Daoy (cell line): ENCODE results near the gene GSDME. TPM values are rescaled to one million over a fixed set of nuclear protein-coding genes. Genes with fewer than 3 reads are reported as not detected.

Experiments used
- DNase-seq: peaks from one replicate; pipeline ENCODE4 v3.0.0-alpha.2; 2015; ENCODE audit warnings: low read depth
- total RNA-seq: library from RNA; depleted of rRNA; stranded (reverse); fragments of >200 nt; shearing (Covaris generic); gene quantifications from 2 replicates; pipeline ENCODE4 v1.2.3, GENCODE V29; 2014; rRNA removed

GSDME gene
- total RNA-seq, 1 experiment from 2014 or later = 46.0 TPM

DNA sequence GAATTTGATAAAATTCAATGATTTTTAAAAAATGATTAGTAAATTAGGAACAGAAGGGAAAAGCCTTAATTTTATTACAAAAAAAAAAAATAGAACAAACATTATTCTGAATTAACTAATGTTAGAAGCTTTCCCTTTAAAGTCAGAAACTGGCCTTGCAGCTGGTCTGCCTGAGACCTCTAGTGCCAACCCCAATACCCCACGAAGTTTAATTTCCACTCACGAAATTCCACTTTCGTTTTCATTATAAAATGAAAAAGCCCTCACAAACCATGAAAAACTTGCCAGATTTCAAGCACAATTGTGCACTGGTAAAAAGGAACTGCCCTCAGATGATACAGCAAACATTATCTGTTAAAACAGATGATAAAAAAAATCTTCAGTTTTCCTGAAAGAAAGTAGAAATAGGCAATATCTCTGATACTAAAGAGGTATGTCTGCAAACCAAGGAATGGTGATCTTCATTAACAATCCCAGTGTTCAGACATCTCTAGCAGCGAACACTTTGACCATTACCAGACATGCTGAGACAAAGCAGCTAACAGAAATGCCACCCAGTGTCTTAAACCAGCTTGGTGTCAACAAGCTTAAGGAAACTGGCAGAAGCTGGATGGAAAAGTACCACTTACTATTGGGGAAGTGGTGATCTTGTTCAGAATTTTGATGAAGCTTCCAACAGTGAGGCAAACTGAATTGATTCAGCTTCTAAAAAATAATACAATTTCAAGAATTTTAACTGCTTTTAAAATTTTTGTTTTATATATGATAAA, 103.8 kb downstream of the GSDME start:
- no peak for DNase-seq

DNA sequence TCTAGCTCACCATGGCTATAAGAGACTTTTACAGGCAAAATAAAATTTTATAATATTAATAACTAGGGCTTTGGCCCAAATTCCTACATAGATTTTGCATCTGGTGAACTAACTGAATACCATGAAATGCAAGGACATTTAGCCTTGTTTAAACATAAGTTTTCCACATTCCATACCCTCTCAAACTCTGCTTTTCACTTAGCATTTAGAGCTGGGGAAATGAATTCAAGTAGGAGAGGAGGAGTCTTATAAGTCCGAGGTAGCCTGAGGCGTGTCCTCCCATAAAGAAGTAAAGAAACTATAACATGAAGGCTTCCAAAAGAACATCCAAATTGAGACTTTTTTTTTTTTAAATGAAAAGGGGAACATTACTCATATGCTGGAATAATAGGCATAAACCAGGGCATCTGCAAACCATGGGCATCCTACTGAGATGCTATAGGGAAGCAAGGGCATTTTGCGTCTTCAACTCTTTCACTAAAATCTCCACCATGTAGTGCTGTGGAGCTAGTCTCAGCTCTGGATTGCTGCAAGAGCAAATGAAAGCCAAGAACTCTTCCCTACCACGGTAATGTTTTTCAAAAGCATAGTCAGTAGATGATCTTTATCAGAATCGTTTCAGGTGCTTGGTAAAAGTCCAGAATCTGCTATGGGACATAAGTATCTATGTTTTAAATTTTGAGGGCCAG, 104.9 kb downstream of the GSDME start:
- DNase-seq = no peak

Other genes starting within 250 kb of the GSDME start
- 51.1 and 55.8 TPM in 2 replicates for gene PALS2, start 184.0 kb downstream of the GSDME start, total RNA-seq
- 15.5 and 18.3 TPM in 2 replicates for gene OSBPL3, start 222.7 kb upstream of the GSDME start, total RNA-seq